Tibial nerve (tissue), 4 donors: Measurements from ENCODE around the gene LTBP2. TPM values are rescaled to one million over a fixed set of nuclear protein-coding genes. Genes with fewer than 3 reads are reported as not detected.

Experiments used
- DNase-seq, 2 donors: peaks; one replicate each; pipeline ENCODE4 v3.0.0-alpha.2; 2019; ENCODE audit warnings: low spot score in 2 of 2
- H3K27ac ChIP-seq, 4 donors: fragments of 200-600 bp; sonication (generic) in 3 of 4; one replicate each; pipeline ENCODE4 v1.5.1; 2017 to 2019; ENCODE audit warnings: mild to moderate bottlenecking in 1 of 4
- H3K27me3 ChIP-seq, 2 donors: fragments of 200-600 bp; sonication (generic) in 1 of 2; one replicate each; pipeline versions ENCODE4 v1.5.1 to v1.6.0; 2017 to 2019
- H3K36me3 ChIP-seq, 3 donors: fragments of 200-600 bp; sonication (generic); one replicate each; pipeline ENCODE4 v1.5.1; 2018 to 2019
- H3K4me1 ChIP-seq, 4 donors: fragments of 200-600 bp; sonication (generic) in 3 of 4; one replicate each; pipeline ENCODE4 v1.5.1; 2017 to 2019
- H3K4me3 ChIP-seq, 4 donors: fragments of 200-600 bp; sonication (generic) in 3 of 4; one replicate each; pipeline ENCODE4 v1.5.1; 2017 to 2019; ENCODE audit warnings: mild to moderate bottlenecking in 1 of 4, moderate library complexity in 1 of 4
- H3K9me3 ChIP-seq, 4 donors: fragments of 200-600 bp; sonication (generic) in 3 of 4; one replicate each; pipeline ENCODE4 v1.5.1; 2017 to 2019
- EP300 ChIP-seq, 2 donors: sonication (generic); formaldehyde crosslinking; IDR thresholded peaks; one replicate each; pipeline ENCODE4 v1.6.1; 2017; ENCODE audit warnings: antibody characterized with exemption in 2 of 2, mild to moderate bottlenecking in 1 of 2
- POLR2A ChIP-seq, 2 donors: fragments of 450-650 bp; IDR thresholded peaks; one replicate each; pipeline ENCODE4 v1.6.1; 2017; ENCODE audit warnings: antibody characterized with exemption in 2 of 2, mild to moderate bottlenecking in 2 of 2, moderate library complexity in 2 of 2
- WGBS, 2 donors: methylation state at CpG; one replicate each; pipeline ENCODE4 v1.1.5; 2018; 5-methylcytosine and 5-hydroxymethylcytosine counted together
- total RNA-seq, 4 donors: library from RNA; depleted of rRNA; stranded (reverse); fragments of >200 nt; gene quantifications; one replicate each; pipeline ENCODE4 v1.1.0, GENCODE V29; 2016
- TF ChIP-seq, protein P1 (sequence below), 5 experiments: fragments of 200-600 bp in 3 of 5; fragments of 450-650 bp in 2 of 5; sonication (generic) in 3 of 5; IDR thresholded peaks; one replicate each; pipeline ENCODE4 v1.5.1; 2016 to 2019; ENCODE audit warnings: antibody characterized with exemption in 5 of 5, mild to moderate bottlenecking in 3 of 5, moderate library complexity in 2 of 5

LTBP2 gene
- total RNA-seq, 4 donors from 2014 or later, result 67.1 to 276 (median 134) TPM

DNA sequence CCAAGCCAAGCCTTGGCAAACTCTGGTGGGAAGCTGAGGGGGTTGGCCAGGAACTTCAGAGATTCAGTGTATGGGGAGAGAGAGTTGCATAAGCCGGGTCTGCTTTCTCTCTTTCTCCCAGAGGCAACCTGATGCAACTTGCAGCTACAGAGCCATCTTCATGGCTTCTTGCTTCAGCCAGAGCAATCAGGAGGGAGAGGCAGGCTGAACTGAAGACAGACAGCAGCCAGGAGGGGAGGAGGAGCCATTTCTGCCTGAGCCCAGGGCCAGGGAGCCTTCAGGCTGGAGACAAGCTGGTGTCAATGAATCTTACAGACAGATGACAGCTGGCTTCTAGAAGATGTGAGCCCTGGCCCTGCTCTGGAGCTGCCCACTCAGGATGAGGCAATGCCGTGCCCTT lies 137.7 kb downstream of the LTBP2 start:
- Histone ChIP-seq H3K4me1 (peaks cover 0 to 18% (median 0%) of the 10 kb centered on the region in 4 donors), H3K9me3 (no peaks in the 10 kb centered on the region), H3K27ac (no peak overlapping the region), H3K27me3 (no peaks in the 10 kb centered on the region), H3K36me3 (peaks cover 0 to 70% (median 3%) of the 10 kb centered on the region in 3 donors), H3K4me3 (no peak overlapping the region)
- TF ChIP-seq, protein P1, sequence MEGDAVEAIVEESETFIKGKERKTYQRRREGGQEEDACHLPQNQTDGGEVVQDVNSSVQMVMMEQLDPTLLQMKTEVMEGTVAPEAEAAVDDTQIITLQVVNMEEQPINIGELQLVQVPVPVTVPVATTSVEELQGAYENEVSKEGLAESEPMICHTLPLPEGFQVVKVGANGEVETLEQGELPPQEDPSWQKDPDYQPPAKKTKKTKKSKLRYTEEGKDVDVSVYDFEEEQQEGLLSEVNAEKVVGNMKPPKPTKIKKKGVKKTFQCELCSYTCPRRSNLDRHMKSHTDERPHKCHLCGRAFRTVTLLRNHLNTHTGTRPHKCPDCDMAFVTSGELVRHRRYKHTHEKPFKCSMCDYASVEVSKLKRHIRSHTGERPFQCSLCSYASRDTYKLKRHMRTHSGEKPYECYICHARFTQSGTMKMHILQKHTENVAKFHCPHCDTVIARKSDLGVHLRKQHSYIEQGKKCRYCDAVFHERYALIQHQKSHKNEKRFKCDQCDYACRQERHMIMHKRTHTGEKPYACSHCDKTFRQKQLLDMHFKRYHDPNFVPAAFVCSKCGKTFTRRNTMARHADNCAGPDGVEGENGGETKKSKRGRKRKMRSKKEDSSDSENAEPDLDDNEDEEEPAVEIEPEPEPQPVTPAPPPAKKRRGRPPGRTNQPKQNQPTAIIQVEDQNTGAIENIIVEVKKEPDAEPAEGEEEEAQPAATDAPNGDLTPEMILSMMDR (IDR thresholded peaks at IDR 0.05), result no peak
- TF ChIP-seq POLR2A (IDR thresholded peaks at IDR 0.05) (no peak), EP300 (IDR thresholded peaks at IDR 0.05) (no peak)
- DNase-seq, result no peak
- 80 to 85% methylated on average over 2 of the region's 2 CpGs for WGBS, 2 donors

DNA sequence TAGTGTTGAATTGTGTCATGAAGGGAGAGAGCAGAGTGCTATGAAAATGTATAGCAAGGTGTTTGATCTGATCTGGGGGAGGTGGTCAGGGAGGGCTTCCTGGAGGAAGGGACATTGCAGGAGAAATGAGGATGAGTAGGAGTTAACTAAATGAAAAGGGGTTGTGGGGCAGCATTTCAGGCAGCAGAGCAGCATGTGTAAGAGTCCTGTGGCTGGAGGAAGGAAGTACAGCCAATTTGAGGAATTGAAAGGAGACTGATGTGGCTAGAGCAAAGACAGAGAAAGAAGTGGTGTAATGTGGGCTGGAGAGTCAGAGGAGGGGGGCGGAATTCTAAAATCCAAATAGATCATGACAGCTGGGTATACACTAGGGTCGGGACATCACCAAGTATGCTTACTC lies 139.4 kb downstream of the LTBP2 start:
- Histone ChIP-seq H3K27me3 (no peaks in the 10 kb centered on the region), H3K9me3 (no peaks in the 10 kb centered on the region), H3K27ac (no peak overlapping the region), H3K4me3 (no peak overlapping the region), H3K36me3 (peaks cover 0 to 61% (median 3%) of the 10 kb centered on the region in 3 donors), H3K4me1 (peaks cover 0 to 29% (median 0%) of the 10 kb centered on the region in 4 donors)
- DNase-seq, result no peak
- TF ChIP-seq POLR2A (IDR thresholded peaks at IDR 0.05) (no peak), EP300 (IDR thresholded peaks at IDR 0.05) (no peak)
- TF ChIP-seq, protein P1 (IDR thresholded peaks at IDR 0.05), result no peak
- WGBS, 2 donors, result 76 to 88% methylated on average over 2 of the region's 2 CpGs

DNA sequence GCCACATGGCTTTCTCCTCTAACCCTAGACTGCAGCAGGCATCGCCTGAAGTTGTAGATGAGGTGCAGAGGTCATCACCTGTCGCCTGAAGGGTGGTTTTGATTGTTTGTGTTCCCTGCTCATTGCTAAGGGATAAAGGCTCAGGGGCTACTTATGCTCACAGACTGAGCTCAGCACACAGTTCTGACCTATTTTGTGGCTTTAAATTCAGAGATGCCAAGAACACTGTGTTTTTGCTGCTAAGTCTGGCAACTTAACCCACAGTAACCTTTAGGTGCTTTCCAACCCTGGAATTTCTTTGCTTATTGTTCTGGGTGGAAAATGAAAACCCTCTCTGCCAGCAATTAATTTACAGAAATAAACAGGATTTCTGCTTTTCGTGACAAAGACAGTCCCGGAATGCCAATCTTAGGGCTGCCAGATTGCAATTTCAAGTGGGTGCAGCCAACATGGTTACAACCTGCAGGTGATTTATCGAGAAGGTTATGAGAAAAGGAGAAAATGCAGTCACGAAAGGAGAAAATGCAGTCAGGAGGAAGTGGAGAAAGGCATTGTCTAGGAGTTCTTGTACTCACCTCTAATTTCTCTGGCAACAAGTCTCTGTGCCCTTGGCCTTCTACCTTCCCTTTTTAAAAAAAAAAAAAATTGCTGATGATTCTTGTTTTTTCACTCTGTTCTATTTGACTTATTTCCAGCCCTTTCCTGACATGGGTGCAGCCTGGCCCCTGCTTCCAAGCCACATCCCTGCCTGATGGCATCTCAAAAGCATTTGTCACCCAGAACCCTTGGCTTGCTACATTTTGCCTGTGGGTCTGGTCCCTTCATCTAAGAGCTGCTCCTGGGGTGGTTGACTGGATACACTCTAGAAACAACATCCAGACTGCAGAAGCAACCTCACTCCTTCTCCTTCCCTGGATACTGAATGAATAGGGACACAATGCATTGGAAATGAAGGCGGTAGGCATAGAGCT lies 142.2 kb downstream of the LTBP2 start:
- Histone ChIP-seq H3K9me3 (no peaks in the 10 kb centered on the region), H3K4me3 (no peak overlapping the region), H3K27ac (peak overlapping the region in 1 of 4 donors; percentile 68), H3K4me1 (peaks cover 0 to 29% (median 0%) of the 10 kb centered on the region in 4 donors), H3K27me3 (no peaks in the 10 kb centered on the region), H3K36me3 (peaks cover 0 to 47% (median 0%) of the 10 kb centered on the region in 3 donors)
- TF ChIP-seq, protein P1 (IDR thresholded peaks at IDR 0.05), result no peak
- peak; percentile 11 to 21 for TF ChIP-seq EP300 (IDR thresholded peaks at IDR 0.05)
- TF ChIP-seq POLR2A (IDR thresholded peaks at IDR 0.05), result no peak
- peak in 1 of 2 donors; percentile 14 for DNase-seq
- 67 to 68% methylated on average over 7 of the region's 7 CpGs for WGBS, 2 donors

DNA sequence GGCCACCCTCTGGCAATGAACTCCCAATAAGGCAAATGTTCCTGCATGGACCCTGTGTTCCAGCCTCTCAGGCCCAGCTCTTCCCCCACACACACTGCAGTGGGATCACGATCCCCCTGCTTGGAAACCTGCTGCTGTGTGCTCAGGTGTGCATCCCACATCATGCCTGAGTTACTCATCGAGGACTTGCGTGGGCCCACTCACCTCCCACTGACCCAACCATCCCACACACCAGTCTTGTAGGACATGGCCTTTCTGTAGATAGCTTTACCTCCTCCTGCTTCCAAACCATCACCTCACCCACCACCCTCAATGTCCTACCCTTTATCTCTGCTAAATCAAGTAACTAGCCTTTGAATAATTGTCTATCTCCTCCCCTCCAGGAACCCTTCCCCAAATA lies 143.5 kb downstream of the LTBP2 start:
- 89 to 92% methylated on average over 3 of the region's 3 CpGs for WGBS, 2 donors
- peak overlapping the region in 1 of 4 donors; percentile 39 for H3K27ac ChIP-seq
- no peak for DNase-seq
- H3K4me1 ChIP-seq, result peaks cover 0 to 29% (median 0%) of the 10 kb centered on the region in 4 donors
- H3K27me3 ChIP-seq, result no peaks in the 10 kb centered on the region
- H3K4me3 ChIP-seq, result no peak overlapping the region
- H3K9me3 ChIP-seq, result no peaks in the 10 kb centered on the region
- TF ChIP-seq EP300 (IDR thresholded peaks at IDR 0.05) (no peak), POLR2A (IDR thresholded peaks at IDR 0.05) (no peak)
- TF ChIP-seq, protein P1 (IDR thresholded peaks at IDR 0.05), result no peak
- H3K36me3 ChIP-seq, result peaks cover 0 to 34% (median 0%) of the 10 kb centered on the region in 3 donors

DNA sequence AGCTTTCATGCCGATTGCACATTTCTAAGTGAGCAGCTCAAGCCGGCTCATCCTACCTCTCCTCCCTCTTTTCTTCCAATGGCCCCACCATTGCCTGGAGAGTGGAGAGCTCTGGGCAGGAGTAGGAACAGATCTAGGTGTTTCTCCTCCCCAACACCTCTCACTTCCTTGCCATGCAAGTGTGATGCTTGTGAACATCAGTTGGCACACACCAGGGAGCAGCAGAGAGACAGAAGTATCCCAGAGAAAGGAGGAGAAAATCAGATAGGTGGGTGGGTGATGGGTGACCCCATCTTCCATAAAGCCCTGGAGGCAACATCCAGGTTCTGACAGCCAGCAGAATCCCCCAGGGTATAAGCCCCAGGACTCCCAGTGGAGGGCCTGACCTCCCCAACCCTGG lies 146.7 kb downstream of the LTBP2 start:
- WGBS, 2 donors, result 90 to 100% methylated on average over 2 of the region's 2 CpGs
- DNase-seq, result no peak
- no peaks in the 10 kb centered on the region for H3K9me3 ChIP-seq
- H3K27ac ChIP-seq, result no peak overlapping the region
- H3K36me3 ChIP-seq, result peaks cover 0 to 12% (median 0%) of the 10 kb centered on the region in 3 donors
- no peaks in the 10 kb centered on the region for H3K27me3 ChIP-seq
- no peak overlapping the region for H3K4me3 ChIP-seq
- H3K4me1 ChIP-seq, result peaks cover 0 to 21% (median 0%) of the 10 kb centered on the region in 4 donors
- TF ChIP-seq POLR2A (IDR thresholded peaks at IDR 0.05), result no peak
- no peak for TF ChIP-seq EP300 (IDR thresholded peaks at IDR 0.05)
- TF ChIP-seq, protein P1 (IDR thresholded peaks at IDR 0.05), result no peak
